HEK293 (cell line): ENCODE measurements around the gene SHC4.

Experiments
- CTCF ChIA-PET: fragments of 350-600 bp; formaldehyde crosslinking; extraction: SDS; loops from one replicate; lab custom pipeline; 2021; ENCODE audit warnings: antibody characterized with exemption; lab: Yijun Ruan, JAX
- POLR2A ChIA-PET: fragments of 300-600 bp; formaldehyde crosslinking; extraction: SDS; loops from one replicate; lab custom pipeline; 2020; ENCODE audit warnings: antibody characterized with exemption, inconsistent platforms; lab: Yijun Ruan, JAX
- H3K27ac ChIP-seq: fragments of 200-500 bp; sonication (Bioruptor generic); 2 replicates; pipeline ENCODE4 v1.5.1; 2014; ENCODE audit warnings: low read depth, low read length, control low read depth, inconsistent platforms; ENCODE audit errors: extremely low read depth
- H3K36me3 ChIP-seq, 2 experiments: fragments of 200-500 bp in 1 of 2; sonication (Bioruptor generic) in 1 of 2; 1 replicate in 1 of 2; 2 replicates in 1 of 2; pipeline ENCODE4 v1.5.1; 2014 to 2017; ENCODE audit warnings: inconsistent platforms in 2 of 2, low read length in 2 of 2; ENCODE audit not compliant: control insufficient read depth in 2 of 2, insufficient read depth in 1 of 2
- H3K4me1 ChIP-seq: fragments of 200-500 bp; sonication (Bioruptor generic); 2 replicates; pipeline ENCODE4 v1.5.1; 2014; ENCODE audit warnings: mild to moderate bottlenecking, low read length, inconsistent platforms; ENCODE audit not compliant: control insufficient read depth, insufficient read depth
- H3K4me3 ChIP-seq: 2 replicates; pipeline ENCODE4 v1.5.1; 2011; ENCODE audit warnings: low read depth, mild to moderate bottlenecking, control low read depth, low read length, moderate library complexity
- H3K9me3 ChIP-seq: fragments of 200-500 bp; sonication (Bioruptor generic); 2 replicates; pipeline ENCODE4 v1.5.1; 2014; ENCODE audit warnings: low read depth, low read length, inconsistent platforms; ENCODE audit not compliant: control insufficient read depth, insufficient read depth
- OSR2 ChIP-seq: fragments of 450-650 bp; formaldehyde crosslinking; IDR thresholded peaks from 2 replicates; pipeline ENCODE4 v1.5.1; 2016; ENCODE audit warnings: missing biosample characterization, missing genetic modification characterization
- OVOL3 ChIP-seq: fragments of 450-650 bp; formaldehyde crosslinking; IDR thresholded peaks from 2 replicates; pipeline ENCODE4 v1.5.1; 2016; ENCODE audit warnings: missing biosample characterization, missing genetic modification characterization
- PBX3 ChIP-seq: sonication (generic); formaldehyde crosslinking; IDR thresholded peaks from 2 replicates; pipeline ENCODE4 v1.8.1; 2022; ENCODE audit warnings: mild to moderate bottlenecking, moderate library complexity, missing genetic modification reagents
- REPIN1 ChIP-seq: fragments of 450-650 bp; formaldehyde crosslinking; IDR thresholded peaks from 2 replicates; pipeline ENCODE4 v1.5.1; 2017; ENCODE audit warnings: missing biosample characterization, missing genetic modification characterization, low read depth
- ZFHX2 ChIP-seq: fragments of 450-650 bp; formaldehyde crosslinking; conservative IDR thresholded peaks from 2 replicates; pipeline ENCODE4 v1.5.1; 2016; ENCODE audit warnings: missing biosample characterization, missing genetic modification characterization
- ZFP37 ChIP-seq: fragments of 450-650 bp; formaldehyde crosslinking; IDR thresholded peaks from 2 replicates; pipeline ENCODE4 v1.5.1; 2016; ENCODE audit warnings: missing biosample characterization, missing genetic modification characterization
- ZNF114 ChIP-seq: fragments of 450-650 bp; formaldehyde crosslinking; IDR thresholded peaks from 2 replicates; pipeline ENCODE4 v1.5.0; 2017; ENCODE audit warnings: missing biosample characterization, missing genetic modification characterization
- ZNF132 ChIP-seq: fragments of 450-650 bp; formaldehyde crosslinking; IDR thresholded peaks from 2 replicates; pipeline ENCODE4 v1.5.1; 2017; ENCODE audit warnings: missing biosample characterization, missing genetic modification characterization, borderline replicate concordance
- ZNF16 ChIP-seq: fragments of 450-650 bp; formaldehyde crosslinking; IDR thresholded peaks from 2 replicates; pipeline ENCODE4 v1.5.1; 2016; ENCODE audit warnings: low read depth, missing biosample characterization, missing genetic modification characterization
- ZNF23 ChIP-seq: fragments of 450-650 bp; formaldehyde crosslinking; IDR thresholded peaks from 2 replicates; pipeline ENCODE4 v1.5.1; 2016; ENCODE audit warnings: missing biosample characterization, missing genetic modification characterization, borderline replicate concordance
- ZNF248 ChIP-seq: fragments of 450-650 bp; formaldehyde crosslinking; IDR thresholded peaks from 2 replicates; pipeline ENCODE4 v1.5.1; 2017; ENCODE audit warnings: missing biosample characterization, missing genetic modification characterization
- ZSCAN5A ChIP-seq: fragments of 450-650 bp; formaldehyde crosslinking; IDR thresholded peaks from 2 replicates; pipeline ENCODE4 v1.5.1; 2016; ENCODE audit warnings: missing biosample characterization, missing genetic modification characterization
- TF ChIP-seq, protein P1 (sequence below): fragments of 450-650 bp; formaldehyde crosslinking; IDR thresholded peaks from 2 replicates; pipeline ENCODE4 v1.5.1; 2016; ENCODE audit warnings: missing biosample characterization, missing genetic modification characterization
- TF ChIP-seq, protein P2 (sequence below): fragments of 450-650 bp; IDR thresholded peaks from 2 replicates; pipeline ENCODE4 v1.5.1; 2018; ENCODE audit warnings: missing biosample characterization, missing genetic modification characterization
- TF ChIP-seq, protein P3 (sequence below): fragments of 450-650 bp; formaldehyde crosslinking; conservative IDR thresholded peaks from 2 replicates; pipeline ENCODE4 v1.5.1; 2016; ENCODE audit warnings: low read depth, missing biosample characterization, missing genetic modification characterization

Gene SHC4

DNA sequence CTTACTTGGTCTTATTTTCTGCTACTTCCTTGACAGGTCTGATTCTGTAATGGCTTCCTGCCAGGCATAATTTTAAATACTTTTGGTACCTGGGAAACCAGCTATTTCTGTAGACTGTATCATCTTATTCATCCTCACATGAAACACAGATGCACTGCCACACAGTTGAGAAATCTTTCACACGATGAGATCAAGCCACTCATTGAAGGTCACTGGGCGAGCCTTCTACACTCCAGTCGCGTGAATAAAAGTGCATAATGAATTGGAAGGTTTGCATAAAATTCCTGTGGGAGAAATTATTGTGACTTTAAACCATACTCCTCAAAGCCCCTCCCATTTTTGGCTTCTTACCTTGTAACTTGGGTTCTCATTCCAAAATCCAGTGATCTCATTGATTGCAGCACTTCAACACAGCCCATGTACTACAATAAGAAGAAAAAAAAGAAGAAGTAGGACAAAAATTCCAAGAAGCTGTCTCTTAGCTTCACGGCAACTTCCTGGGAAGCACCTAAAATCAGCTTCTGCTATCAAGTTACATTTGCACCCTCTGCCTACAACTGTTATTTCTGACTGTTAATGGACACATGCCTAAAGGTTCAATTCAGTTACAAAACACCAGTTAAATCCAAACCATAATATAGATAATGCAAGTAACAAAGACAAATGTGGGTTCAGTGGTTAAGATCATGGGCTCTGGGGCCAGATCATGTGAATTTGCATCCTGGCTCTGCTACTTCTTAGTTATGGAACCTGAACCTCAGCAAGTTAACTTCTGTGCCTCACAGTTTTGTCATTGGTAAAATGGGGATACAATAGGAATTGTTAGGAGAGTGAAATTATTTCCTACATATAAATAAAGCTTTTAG, 39.0 kb downstream of the SHC4 start:
- no peak overlapping the region for H3K27ac ChIP-seq
- CTCF ChIA-PET: interaction anchor here (1.4 kb wide), 1 partner anchor 63 kb away, joined by 3 read pairs; no protein-coding TSS in a partner anchor

DNA sequence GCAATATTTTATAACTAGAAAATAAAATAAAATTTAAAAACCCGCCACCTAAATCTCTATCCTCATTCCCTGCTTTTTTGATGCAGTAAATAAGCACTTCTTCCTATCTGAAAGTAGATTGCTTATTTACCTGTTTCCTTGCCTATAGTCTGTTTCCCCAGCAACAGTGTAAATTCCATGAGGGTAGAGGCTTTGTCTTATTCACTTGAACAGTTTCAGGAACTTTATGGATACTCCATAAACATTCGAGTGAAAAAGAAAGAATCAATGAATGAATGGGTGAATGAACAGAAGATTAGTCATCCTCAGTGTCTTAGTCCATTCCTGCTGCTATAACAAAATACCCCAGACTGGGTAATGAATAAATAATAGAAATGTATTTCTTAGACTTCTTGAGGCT, 41.7 kb downstream of the SHC4 start:
- Histone ChIP-seq H3K4me3 (no peak overlapping the region), H3K36me3 (no peaks in the 10 kb centered on the region), H3K27ac (no peak overlapping the region), H3K4me1 (no peaks in the 10 kb centered on the region), H3K9me3 (no peaks in the 10 kb centered on the region)
- POLR2A ChIA-PET: no interaction called here
- TF ChIP-seq, protein P1, sequence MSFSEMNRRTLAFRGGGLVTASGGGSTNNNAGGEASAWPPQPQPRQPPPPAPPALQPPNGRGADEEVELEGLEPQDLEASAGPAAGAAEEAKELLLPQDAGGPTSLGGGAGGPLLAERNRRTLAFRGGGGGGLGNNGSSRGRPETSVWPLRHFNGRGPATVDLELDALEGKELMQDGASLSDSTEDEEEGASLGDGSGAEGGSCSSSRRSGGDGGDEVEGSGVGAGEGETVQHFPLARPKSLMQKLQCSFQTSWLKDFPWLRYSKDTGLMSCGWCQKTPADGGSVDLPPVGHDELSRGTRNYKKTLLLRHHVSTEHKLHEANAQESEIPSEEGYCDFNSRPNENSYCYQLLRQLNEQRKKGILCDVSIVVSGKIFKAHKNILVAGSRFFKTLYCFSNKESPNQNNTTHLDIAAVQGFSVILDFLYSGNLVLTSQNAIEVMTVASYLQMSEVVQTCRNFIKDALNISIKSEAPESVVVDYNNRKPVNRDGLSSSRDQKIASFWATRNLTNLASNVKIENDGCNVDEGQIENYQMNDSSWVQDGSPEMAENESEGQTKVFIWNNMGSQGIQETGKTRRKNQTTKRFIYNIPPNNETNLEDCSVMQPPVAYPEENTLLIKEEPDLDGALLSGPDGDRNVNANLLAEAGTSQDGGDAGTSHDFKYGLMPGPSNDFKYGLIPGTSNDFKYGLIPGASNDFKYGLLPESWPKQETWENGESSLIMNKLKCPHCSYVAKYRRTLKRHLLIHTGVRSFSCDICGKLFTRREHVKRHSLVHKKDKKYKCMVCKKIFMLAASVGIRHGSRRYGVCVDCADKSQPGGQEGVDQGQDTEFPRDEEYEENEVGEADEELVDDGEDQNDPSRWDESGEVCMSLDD (tag by site-specific recombination): no peak
- no peak for TF ChIP-seq ZNF114 (tag by site-specific recombination)
- TF ChIP-seq ZNF23 (tag by site-specific recombination): no peak
- TF ChIP-seq ZNF132: no peak
- TF ChIP-seq ZNF16 (tag by site-specific recombination): no peak
- TF ChIP-seq REPIN1 (tag by site-specific recombination): no peak
- TF ChIP-seq, protein P2, sequence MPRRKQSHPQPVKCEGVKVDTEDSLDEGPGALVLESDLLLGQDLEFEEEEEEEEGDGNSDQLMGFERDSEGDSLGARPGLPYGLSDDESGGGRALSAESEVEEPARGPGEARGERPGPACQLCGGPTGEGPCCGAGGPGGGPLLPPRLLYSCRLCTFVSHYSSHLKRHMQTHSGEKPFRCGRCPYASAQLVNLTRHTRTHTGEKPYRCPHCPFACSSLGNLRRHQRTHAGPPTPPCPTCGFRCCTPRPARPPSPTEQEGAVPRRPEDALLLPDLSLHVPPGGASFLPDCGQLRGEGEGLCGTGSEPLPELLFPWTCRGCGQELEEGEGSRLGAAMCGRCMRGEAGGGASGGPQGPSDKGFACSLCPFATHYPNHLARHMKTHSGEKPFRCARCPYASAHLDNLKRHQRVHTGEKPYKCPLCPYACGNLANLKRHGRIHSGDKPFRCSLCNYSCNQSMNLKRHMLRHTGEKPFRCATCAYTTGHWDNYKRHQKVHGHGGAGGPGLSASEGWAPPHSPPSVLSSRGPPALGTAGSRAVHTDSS (tag by site-specific recombination): no peak
- no peak for TF ChIP-seq ZNF248 (tag by site-specific recombination)
- no peak for TF ChIP-seq ZFHX2 (tag by site-specific recombination)
- TF ChIP-seq OVOL3: no peak
- CTCF ChIA-PET: no interaction called here

More for the DNA sequence above, 39.0 kb downstream of the SHC4 start:
- TF ChIP-seq OSR2 (tag by site-specific recombination): 0 out of 2 replicates have a peak, but pooled peaks have one; percentile 20
- TF ChIP-seq, protein P3, sequence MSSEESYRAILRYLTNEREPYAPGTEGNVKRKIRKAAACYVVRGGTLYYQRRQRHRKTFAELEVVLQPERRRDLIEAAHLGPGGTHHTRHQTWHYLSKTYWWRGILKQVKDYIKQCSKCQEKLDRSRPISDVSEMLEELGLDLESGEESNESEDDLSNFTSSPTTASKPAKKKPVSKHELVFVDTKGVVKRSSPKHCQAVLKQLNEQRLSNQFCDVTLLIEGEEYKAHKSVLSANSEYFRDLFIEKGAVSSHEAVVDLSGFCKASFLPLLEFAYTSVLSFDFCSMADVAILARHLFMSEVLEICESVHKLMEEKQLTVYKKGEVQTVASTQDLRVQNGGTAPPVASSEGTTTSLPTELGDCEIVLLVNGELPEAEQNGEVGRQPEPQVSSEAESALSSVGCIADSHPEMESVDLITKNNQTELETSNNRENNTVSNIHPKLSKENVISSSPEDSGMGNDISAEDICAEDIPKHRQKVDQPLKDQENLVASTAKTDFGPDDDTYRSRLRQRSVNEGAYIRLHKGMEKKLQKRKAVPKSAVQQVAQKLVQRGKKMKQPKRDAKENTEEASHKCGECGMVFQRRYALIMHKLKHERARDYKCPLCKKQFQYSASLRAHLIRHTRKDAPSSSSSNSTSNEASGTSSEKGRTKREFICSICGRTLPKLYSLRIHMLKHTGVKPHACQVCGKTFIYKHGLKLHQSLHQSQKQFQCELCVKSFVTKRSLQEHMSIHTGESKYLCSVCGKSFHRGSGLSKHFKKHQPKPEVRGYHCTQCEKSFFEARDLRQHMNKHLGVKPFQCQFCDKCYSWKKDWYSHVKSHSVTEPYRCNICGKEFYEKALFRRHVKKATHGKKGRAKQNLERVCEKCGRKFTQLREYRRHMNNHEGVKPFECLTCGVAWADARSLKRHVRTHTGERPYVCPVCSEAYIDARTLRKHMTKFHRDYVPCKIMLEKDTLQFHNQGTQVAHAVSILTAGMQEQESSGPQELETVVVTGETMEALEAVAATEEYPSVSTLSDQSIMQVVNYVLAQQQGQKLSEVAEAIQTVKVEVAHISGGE (tag by site-specific recombination): no peak
- H3K4me1 ChIP-seq: no peaks in the 10 kb centered on the region
- POLR2A ChIA-PET: no interaction called here
- no peaks in the 10 kb centered on the region for H3K9me3 ChIP-seq
- H3K4me3 ChIP-seq: no peak overlapping the region
- no peaks in the 10 kb centered on the region for H3K36me3 ChIP-seq

GRCh38 chr15:48916721-48917120, 47.0 kb downstream of the SHC4 start:
- CTCF ChIA-PET: no interaction called here

More at GRCh38 chr15:48916721-48917120, 47.0 kb downstream of the SHC4 start:
- Histone ChIP-seq H3K4me1 (no peaks in the 10 kb centered on the region), H3K36me3 (no peaks in the 10 kb centered on the region), H3K27ac (no peak overlapping the region), H3K9me3 (no peaks in the 10 kb centered on the region), H3K4me3 (no peak overlapping the region)
- TF ChIP-seq PBX3 (CRISPR knock-in tag) (no peak), ZFP37 (tag by site-specific recombination) (no peak), ZSCAN5A (tag by site-specific recombination) (no peak)
- POLR2A ChIA-PET: no interaction called here
